DND-41 (cell line): ENCODE data around the gene CARMIL1.

ENCODE experiments used
- ATAC-seq: fragments of 200-7000 bp; cut with Tn5 transposase; 3 replicates; pipeline ENCODE4 v1.9.1; 2021; ENCODE audit warnings: low read depth; ENCODE audit not compliant: insufficient read depth
- DNase-seq: peaks from one replicate; pipeline ENCODE4 v3.0.0-alpha.2; 2020
- H2AFZ ChIP-seq: 2 replicates; pipeline ENCODE4 v1.6.0; 2012; ENCODE audit warnings: low read depth, low read length
- H3K27ac ChIP-seq: 2 replicates; pipeline ENCODE4 v1.5.1; 2012; ENCODE audit warnings: low read length, inconsistent platforms
- H3K27me3 ChIP-seq: fragments of 200-600 bp; sonication (generic); 2 replicates; pipeline ENCODE4 v1.6.0; 2012; ENCODE audit warnings: low read length, mild to moderate bottlenecking, inconsistent platforms; ENCODE audit not compliant: insufficient read depth, poor library complexity
- H3K36me3 ChIP-seq: 2 replicates; pipeline ENCODE4 v1.5.1; 2012; ENCODE audit warnings: low read length, inconsistent platforms; ENCODE audit not compliant: insufficient read depth
- H3K4me1 ChIP-seq: 2 replicates; pipeline ENCODE4 v1.5.1; 2012; ENCODE audit warnings: mild to moderate bottlenecking, low read length; ENCODE audit not compliant: insufficient read depth
- H3K4me2 ChIP-seq: 2 replicates; pipeline ENCODE4 v1.6.0; 2012; ENCODE audit warnings: mild to moderate bottlenecking, moderate library complexity, low read length, inconsistent platforms; ENCODE audit not compliant: insufficient read depth
- H3K4me3 ChIP-seq, 2 experiments: fragments of 200-600 bp in 1 of 2; shearing (Covaris generic) in 1 of 2; 2 replicates each; pipeline ENCODE4 v1.5.1; 2012 to 2016; ENCODE audit warnings: inconsistent platforms in 2 of 2, low read length in 2 of 2, mild to moderate bottlenecking in 2 of 2, low read depth in 1 of 2, moderate library complexity in 1 of 2
- H3K79me2 ChIP-seq: 2 replicates; pipeline ENCODE4 v1.6.0; 2012; ENCODE audit warnings: low read length, inconsistent platforms; ENCODE audit not compliant: insufficient read depth
- H3K9ac ChIP-seq: 2 replicates; pipeline ENCODE4 v1.6.0; 2012; ENCODE audit warnings: low read depth, mild to moderate bottlenecking, inconsistent platforms, low read length, moderate library complexity
- H3K9me3 ChIP-seq: 2 replicates; pipeline ENCODE4 v1.5.1; 2012; ENCODE audit warnings: low read length, moderate library complexity, mild to moderate bottlenecking, inconsistent platforms; ENCODE audit not compliant: insufficient read depth, severe bottlenecking
- H4K20me1 ChIP-seq: 2 replicates; pipeline ENCODE4 v1.6.0; 2012; ENCODE audit warnings: low read length; ENCODE audit not compliant: insufficient read depth
- EZH2 ChIP-seq: IDR thresholded peaks from 3 replicates; pipeline ENCODE4 v1.6.1; 2012; ENCODE audit warnings: borderline replicate concordance, low read depth, mild to moderate bottlenecking, moderate library complexity, low read length, inconsistent platforms; ENCODE audit not compliant: severe bottlenecking
- TF ChIP-seq, protein P1 (sequence below): IDR thresholded peaks from 2 replicates; pipeline ENCODE4 v1.5.1; 2012; ENCODE audit warnings: borderline replicate concordance, low read length, moderate library complexity, mild to moderate bottlenecking; ENCODE audit not compliant: poor library complexity, severe bottlenecking; ENCODE audit errors: extremely low read depth

Gene CARMIL1

GRCh38 chr6:25415701-25416100 lies 136.5 kb downstream of the CARMIL1 start:
- no peak overlapping the region for H3K4me3 ChIP-seq
- H3K79me2 ChIP-seq = no peaks in the 10 kb centered on the region
- TF ChIP-seq EZH2 = no peak
- TF ChIP-seq, protein P1, sequence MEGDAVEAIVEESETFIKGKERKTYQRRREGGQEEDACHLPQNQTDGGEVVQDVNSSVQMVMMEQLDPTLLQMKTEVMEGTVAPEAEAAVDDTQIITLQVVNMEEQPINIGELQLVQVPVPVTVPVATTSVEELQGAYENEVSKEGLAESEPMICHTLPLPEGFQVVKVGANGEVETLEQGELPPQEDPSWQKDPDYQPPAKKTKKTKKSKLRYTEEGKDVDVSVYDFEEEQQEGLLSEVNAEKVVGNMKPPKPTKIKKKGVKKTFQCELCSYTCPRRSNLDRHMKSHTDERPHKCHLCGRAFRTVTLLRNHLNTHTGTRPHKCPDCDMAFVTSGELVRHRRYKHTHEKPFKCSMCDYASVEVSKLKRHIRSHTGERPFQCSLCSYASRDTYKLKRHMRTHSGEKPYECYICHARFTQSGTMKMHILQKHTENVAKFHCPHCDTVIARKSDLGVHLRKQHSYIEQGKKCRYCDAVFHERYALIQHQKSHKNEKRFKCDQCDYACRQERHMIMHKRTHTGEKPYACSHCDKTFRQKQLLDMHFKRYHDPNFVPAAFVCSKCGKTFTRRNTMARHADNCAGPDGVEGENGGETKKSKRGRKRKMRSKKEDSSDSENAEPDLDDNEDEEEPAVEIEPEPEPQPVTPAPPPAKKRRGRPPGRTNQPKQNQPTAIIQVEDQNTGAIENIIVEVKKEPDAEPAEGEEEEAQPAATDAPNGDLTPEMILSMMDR = no peak

GRCh38 chr6:25417046-25417605 lies 138.0 kb downstream of the CARMIL1 start:
- Histone ChIP-seq H3K79me2 (no peaks in the 10 kb centered on the region), H3K9ac (no peak overlapping the region), H3K4me2 (no peak overlapping the region), H4K20me1 (no peaks in the 10 kb centered on the region), H3K36me3 (no peaks in the 10 kb centered on the region), H3K4me3 (no peak overlapping the region), H3K9me3 (no peaks in the 10 kb centered on the region), H3K27ac (no peak overlapping the region), H3K27me3 (peaks cover 7% of the 10 kb centered on the region), H3K4me1 (peaks cover 8% of the 10 kb centered on the region; the same call in 1 of the 2 replicates), H2AFZ (no peak overlapping the region)
- ATAC-seq = no peak
- no peak for DNase-seq
- TF ChIP-seq, protein P1 = no peak
- no peak for TF ChIP-seq EZH2

More at GRCh38 chr6:25415701-25416100, 136.5 kb downstream of the CARMIL1 start:
- no peak overlapping the region for H3K9ac ChIP-seq
- no peak overlapping the region for H2AFZ ChIP-seq
- no peak overlapping the region for H3K27ac ChIP-seq
- H3K36me3 ChIP-seq = no peaks in the 10 kb centered on the region
- DNase-seq = no peak
- H4K20me1 ChIP-seq = no peaks in the 10 kb centered on the region
- no peaks in the 10 kb centered on the region for H3K9me3 ChIP-seq
- H3K4me2 ChIP-seq = no peak overlapping the region
- H3K4me1 ChIP-seq = peaks cover 8% of the 10 kb centered on the region; the same call in 1 of the 2 replicates
- no peak for ATAC-seq
- H3K27me3 ChIP-seq = peaks cover 12% of the 10 kb centered on the region

DNA sequence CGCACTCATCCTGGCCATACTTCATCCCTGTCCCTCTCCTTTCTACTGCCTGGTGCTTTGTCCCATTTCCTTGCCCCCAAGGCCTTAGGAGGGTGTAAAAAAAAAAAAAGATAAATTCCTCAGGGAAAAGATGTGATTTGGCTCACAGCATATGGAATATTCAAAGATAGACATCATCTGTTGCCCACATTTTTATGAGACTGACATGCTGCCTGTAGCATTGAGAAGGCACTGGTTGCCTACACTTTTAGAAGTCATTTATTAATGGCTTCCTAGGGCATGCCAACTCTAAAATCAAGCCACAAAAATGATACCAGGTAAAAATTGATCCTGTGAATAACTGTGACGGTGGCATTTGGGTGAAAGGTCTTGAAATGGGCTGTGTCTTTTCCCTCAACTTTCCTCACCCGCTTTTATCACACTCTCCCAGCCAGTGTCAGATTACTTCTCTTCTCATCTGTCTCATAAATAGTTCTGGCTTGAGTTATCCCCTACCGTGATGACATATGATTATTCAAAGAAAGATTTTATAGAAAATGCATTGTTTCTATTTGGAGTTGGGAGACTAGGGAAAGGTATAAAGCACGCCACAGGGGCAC lies 139.4 kb downstream of the CARMIL1 start:
- TF ChIP-seq, protein P1 = no peak
- TF ChIP-seq EZH2 = no peak
- Histone ChIP-seq H3K4me1 (no peaks in the 10 kb centered on the region; the same call in 1 of the 2 replicates), H3K36me3 (no peaks in the 10 kb centered on the region), H3K27me3 (peaks cover 4% of the 10 kb centered on the region), H3K9me3 (no peaks in the 10 kb centered on the region), H3K4me3 (no peak overlapping the region), H2AFZ (no peak overlapping the region), H3K27ac (no peak overlapping the region), H4K20me1 (no peaks in the 10 kb centered on the region), H3K4me2 (no peak overlapping the region), H3K79me2 (no peaks in the 10 kb centered on the region), H3K9ac (no peak overlapping the region)
- ATAC-seq = no peak
- no peak for DNase-seq
